GM23248 (cell line): ENCODE measurements around the gene RNF145.

Experiments
- EZH2 ChIP-seq: fragments of 200-600 bp; sonication (generic); IDR thresholded peaks from 2 replicates; pipeline ENCODE4 v1.6.1; 2018; ENCODE audit warnings: antibody characterized with exemption, mild to moderate bottlenecking; ENCODE audit not compliant: insufficient read depth, poor library complexity, severe bottlenecking
- EZH2phosphoT487 ChIP-seq: fragments of 200-600 bp; sonication (generic); IDR thresholded peaks from 2 replicates; pipeline ENCODE4 v1.6.1; 2018; ENCODE audit warnings: antibody characterized with exemption, moderate library complexity, mild to moderate bottlenecking, low read depth; ENCODE audit not compliant: insufficient read depth

- TF ChIP-seq EZH2 (no peak), EZH2phosphoT487 (no peak)
These were observed 60.3 kb downstream of the RNF145 start for GRCh38 chr5:159149085-159149484.
